ENCODE measurements around the gene TLK1. TPM values are rescaled to one million over a fixed set of nuclear protein-coding genes. Genes with fewer than 3 reads are reported as not detected.

The TLK1 gene
- total RNA-seq, 2 donors from 2014 or later = 69.5 to 82.8 TPM

GRCh38 chr2:170943041-170943440, 217.7 kb downstream of the TLK1 start:
- TF ChIP-seq CTCF (IDR thresholded peaks at IDR 0.05) = no peak
- Histone ChIP-seq H3K9me3 (no peaks in the 10 kb centered on the region), H3K27me3 (no peaks in the 10 kb centered on the region), H3K27ac (no peak overlapping the region), H3K4me3 (no peak overlapping the region), H3K4me1 (no peaks in the 10 kb centered on the region), H3K36me3 (no peaks in the 10 kb centered on the region), H3K9ac (ENCODE audit: low read depth in 2 of 2, low read length in 2 of 2) (no peak overlapping the region)
- DNase-seq = no peak
- intact Hi-C loops (cut with DNase I) = no loop called here

GRCh38 chr2:170942615-170943014, 218.1 kb downstream of the TLK1 start:
- Histone ChIP-seq H3K9me3 (no peaks in the 10 kb centered on the region), H3K4me3 (no peak overlapping the region), H3K27ac (no peak overlapping the region), H3K9ac (ENCODE audit: low read depth in 2 of 2, low read length in 2 of 2) (no peak overlapping the region), H3K4me1 (no peaks in the 10 kb centered on the region), H3K36me3 (no peaks in the 10 kb centered on the region), H3K27me3 (no peaks in the 10 kb centered on the region)
- TF ChIP-seq CTCF (IDR thresholded peaks at IDR 0.05) = no peak
- DNase-seq = no peak
- intact Hi-C loops (cut with DNase I) = no loop called here

Other genes starting within 250 kb of the TLK1 start
- gene GORASP2, start 231.6 kb downstream of the TLK1 start, total RNA-seq = 10 to 100 TPM; 78.4 to 79.8 TPM